CD14-positive monocyte (primary cell): ENCODE measurements around the gene DNAJB8. TPM values are rescaled to one million over a fixed set of nuclear protein-coding genes. Genes with fewer than 3 reads are reported as not detected.

Experiments used
- DNase-seq, 3 donors: peaks; one replicate each; pipeline ENCODE4 v3.0.0-alpha.2; 2011 to 2022
- H2AFZ ChIP-seq: 2 replicates; pipeline ENCODE4 v1.6.0; 2012; ENCODE audit warnings: mild to moderate bottlenecking, low read depth, low read length, inconsistent platforms; ENCODE audit not compliant: insufficient read depth, poor library complexity, severe bottlenecking
- H3K27ac ChIP-seq, 2 donors: 1 replicate in 1 of 2; 2 replicates in 1 of 2; pipeline ENCODE4 v1.5.1; 2012 to 2013; ENCODE audit warnings: low read length in 2 of 2, control low read depth in 1 of 2, inconsistent platforms in 1 of 2, low read depth in 1 of 2, mild to moderate bottlenecking in 1 of 2
- H3K27me3 ChIP-seq, 2 donors: one replicate each; pipeline versions ENCODE4 v1.6.0 to v1.6.1; 2011 to 2013; ENCODE audit warnings: low read length in 2 of 2; ENCODE audit not compliant: control insufficient read depth in 2 of 2, insufficient read depth in 2 of 2
- H3K36me3 ChIP-seq, 2 donors: replicated peaks in 1 of 2; 1 replicate in 1 of 2; 2 replicates in 1 of 2; pipeline versions ENCODE4 v1.5.1 to v1.6.1; 2012 to 2013; ENCODE audit warnings: low read length in 2 of 2, control low read depth in 1 of 2, inconsistent platforms in 1 of 2, mild to moderate bottlenecking in 1 of 2; ENCODE audit not compliant: insufficient read depth in 2 of 2, control insufficient read depth in 1 of 2
- H3K4me1 ChIP-seq, 2 donors: 1 replicate in 1 of 2; 2 replicates in 1 of 2; pipeline versions ENCODE4 v1.5.1 to v1.6.1; 2012 to 2013; ENCODE audit warnings: low read length in 2 of 2, control low read depth in 1 of 2, inconsistent platforms in 1 of 2, mild to moderate bottlenecking in 1 of 2, moderate library complexity in 1 of 2; ENCODE audit not compliant: insufficient read depth in 2 of 2, control insufficient read depth in 1 of 2
- H3K4me2 ChIP-seq: replicated peaks from 2 replicates; pipeline ENCODE3; 2012; ENCODE audit warnings: low read length, moderate library complexity, mild to moderate bottlenecking; ENCODE audit not compliant: poor library complexity, severe bottlenecking; ENCODE audit errors: extremely low read depth
- H3K4me3 ChIP-seq, 3 experiments: fragments of 200-600 bp in 1 of 3; sonication (generic) in 1 of 3; replicated peaks in 1 of 3; 1 replicate in 2 of 3; 2 replicates in 1 of 3; pipeline ENCODE4 v1.5.1; 2011 to 2013; ENCODE audit warnings: low read length in 3 of 3, mild to moderate bottlenecking in 3 of 3, control low read depth in 2 of 3, low read depth in 2 of 3, inconsistent platforms in 1 of 3, moderate library complexity in 1 of 3
- H3K79me2 ChIP-seq: 2 replicates; pipeline ENCODE4 v1.6.0; 2012; ENCODE audit warnings: mild to moderate bottlenecking, control low read depth, inconsistent platforms, low read length, moderate library complexity; ENCODE audit not compliant: insufficient read depth
- H3K9ac ChIP-seq: 2 replicates; pipeline ENCODE4 v1.6.0; 2017; ENCODE audit warnings: low read length, mild to moderate bottlenecking; ENCODE audit not compliant: insufficient read depth, poor library complexity, severe bottlenecking
- H3K9me3 ChIP-seq, 2 donors: replicated peaks in 1 of 2; 1 replicate in 1 of 2; 2 replicates in 1 of 2; pipeline versions ENCODE4 v1.5.1 to v1.6.1; 2012 to 2013; ENCODE audit warnings: low read length in 2 of 2, control low read depth in 1 of 2; ENCODE audit not compliant: control insufficient read depth in 1 of 2, insufficient read depth in 1 of 2
- H4K20me1 ChIP-seq: 2 replicates; pipeline ENCODE4 v1.6.0; 2012; ENCODE audit warnings: mild to moderate bottlenecking, low read length, control low read depth, moderate library complexity; ENCODE audit not compliant: insufficient read depth
- H3K27ac Mint-ChIP-seq, 7 donors: one replicate each; pipeline ENCODE4 v1.8.0; 2020; ENCODE audit warnings: mild to moderate bottlenecking in 7 of 7, mixed read lengths in 7 of 7, moderate library complexity in 6 of 7, inconsistent platforms in 2 of 7
- H3K27me3 Mint-ChIP-seq, 3 donors: one replicate each; pipeline ENCODE4 v1.8.0; 2021 to 2022; ENCODE audit warnings: low read depth in 3 of 3, mild to moderate bottlenecking in 3 of 3, mixed read lengths in 3 of 3, moderate library complexity in 3 of 3, inconsistent platforms in 1 of 3
- H3K36me3 Mint-ChIP-seq, 2 donors: one replicate each; pipeline ENCODE4 v1.8.0; 2020; ENCODE audit warnings: mixed read lengths in 2 of 2, inconsistent platforms in 1 of 2, mild to moderate bottlenecking in 1 of 2
- H3K4me1 Mint-ChIP-seq: one replicate; pipeline ENCODE4 v1.8.0; 2020; ENCODE audit warnings: mild to moderate bottlenecking, mixed read lengths
- H3K4me3 Mint-ChIP-seq, 2 donors: one replicate each; pipeline ENCODE4 v1.8.0; 2020; ENCODE audit warnings: mild to moderate bottlenecking in 2 of 2, mixed read lengths in 2 of 2, moderate library complexity in 1 of 2
- H3K9me3 Mint-ChIP-seq, 7 donors: one replicate each; pipeline ENCODE4 v1.8.0; 2020 to 2022; ENCODE audit warnings: mixed read lengths in 7 of 7, mild to moderate bottlenecking in 6 of 7, moderate library complexity in 6 of 7, inconsistent platforms in 2 of 7
- WGBS: methylation state at CpG from one replicate; pipeline ENCODE4 v1.1.5; 2013; ENCODE audit warnings: missing lambda C conversion rate; ENCODE audit not compliant: insufficient coverage; 5-methylcytosine and 5-hydroxymethylcytosine counted together
- intact Hi-C, 2 donors: fragments of 100-400 bp; cut with micrococcal nuclease; formaldehyde crosslinking; loops; one replicate each; pipeline versions ENCODE4 v1.15.0 to v1.15.1; 2023
- polyA plus RNA-seq, 3 donors: library from polyadenylated mRNA; depleted of rRNA in 1 of 3; unstranded in 2 of 3; stranded (reverse) in 1 of 3; fragments of 300-500 nt in 2 of 3; fragments of >200 nt in 1 of 3; fragmentation: Illumina TruSeq in 2 of 3; gene quantifications; 1 replicate in 2 of 3; 2 replicates in 1 of 3; pipeline ENCODE4 v1.2.3, GENCODE V29; 2012 to 2021
- TF ChIP-seq, protein P1 (sequence below): fragments of 200-600 bp; IDR thresholded peaks from one replicate; pipeline ENCODE4 v1.8.0; 2022; ENCODE audit warnings: antibody characterized with exemption, mild to moderate bottlenecking

Gene DNAJB8
- polyA plus RNA-seq, 3 donors: not detected

- Histone ChIP-seq H3K4me2 (no peak overlapping the region), H3K79me2 (no peaks in the 10 kb centered on the region), H3K27ac (no peak overlapping the region), H3K4me3 (no peak overlapping the region), H3K4me1 (no peaks in the 10 kb centered on the region), H3K27me3 (peaks cover 0 to 12% of the 10 kb centered on the region in 2 donors), H4K20me1 (no peaks in the 10 kb centered on the region), H3K36me3 (no peaks in the 10 kb centered on the region), H2AFZ (no peak overlapping the region), H3K9me3 (no peaks in the 10 kb centered on the region), H3K9ac (no peak overlapping the region)
- intact Hi-C loops: no loop called here
- H3K36me3 Mint-ChIP-seq: no peaks in the 10 kb centered on the region
- no peak overlapping the region for H3K4me3 Mint-ChIP-seq
- H3K9me3 Mint-ChIP-seq: peaks cover 0 to 3% (median 0%) of the 10 kb centered on the region in 7 donors
- TF ChIP-seq, protein P1, sequence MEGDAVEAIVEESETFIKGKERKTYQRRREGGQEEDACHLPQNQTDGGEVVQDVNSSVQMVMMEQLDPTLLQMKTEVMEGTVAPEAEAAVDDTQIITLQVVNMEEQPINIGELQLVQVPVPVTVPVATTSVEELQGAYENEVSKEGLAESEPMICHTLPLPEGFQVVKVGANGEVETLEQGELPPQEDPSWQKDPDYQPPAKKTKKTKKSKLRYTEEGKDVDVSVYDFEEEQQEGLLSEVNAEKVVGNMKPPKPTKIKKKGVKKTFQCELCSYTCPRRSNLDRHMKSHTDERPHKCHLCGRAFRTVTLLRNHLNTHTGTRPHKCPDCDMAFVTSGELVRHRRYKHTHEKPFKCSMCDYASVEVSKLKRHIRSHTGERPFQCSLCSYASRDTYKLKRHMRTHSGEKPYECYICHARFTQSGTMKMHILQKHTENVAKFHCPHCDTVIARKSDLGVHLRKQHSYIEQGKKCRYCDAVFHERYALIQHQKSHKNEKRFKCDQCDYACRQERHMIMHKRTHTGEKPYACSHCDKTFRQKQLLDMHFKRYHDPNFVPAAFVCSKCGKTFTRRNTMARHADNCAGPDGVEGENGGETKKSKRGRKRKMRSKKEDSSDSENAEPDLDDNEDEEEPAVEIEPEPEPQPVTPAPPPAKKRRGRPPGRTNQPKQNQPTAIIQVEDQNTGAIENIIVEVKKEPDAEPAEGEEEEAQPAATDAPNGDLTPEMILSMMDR: no peak
- H3K27ac Mint-ChIP-seq: peak overlapping the region in 1 of 7 donors; percentile 19
- WGBS: 95% methylated on average over 9 of the region's 9 CpGs
- H3K4me1 Mint-ChIP-seq: no peaks in the 10 kb centered on the region
- DNase-seq: no peak
- H3K27me3 Mint-ChIP-seq: peaks cover 17 to 39% (median 25%) of the 10 kb centered on the region in 3 donors
Observed at GRCh38 chr3:128459461-128459820, 7.2 kb downstream of the DNAJB8 start.

- H3K79me2 ChIP-seq: no peaks in the 10 kb centered on the region
- TF ChIP-seq, protein P1: no peak
- H2AFZ ChIP-seq: no peak overlapping the region
- no peak overlapping the region for H3K4me2 ChIP-seq
- H3K27ac ChIP-seq: no peak overlapping the region
- 83% methylated on average over 16 of the region's 18 CpGs for WGBS
- no peak overlapping the region for H3K4me3 ChIP-seq
- H3K9me3 ChIP-seq: no peaks in the 10 kb centered on the region
- Mint-ChIP-seq H3K36me3 (no peaks in the 10 kb centered on the region), H3K4me3 (no peak overlapping the region), H3K4me1 (no peaks in the 10 kb centered on the region), H3K9me3 (peaks cover 0 to 5% (median 0%) of the 10 kb centered on the region in 7 donors), H3K27me3 (peaks cover 20 to 44% (median 30%) of the 10 kb centered on the region in 3 donors), H3K27ac (peak overlapping the region in 1 of 7 donors; percentile 3)
- H3K9ac ChIP-seq: no peak overlapping the region
- no peaks in the 10 kb centered on the region for H3K4me1 ChIP-seq
- DNase-seq: no peak
- H3K36me3 ChIP-seq: no peaks in the 10 kb centered on the region
- no peaks in the 10 kb centered on the region for H4K20me1 ChIP-seq
- H3K27me3 ChIP-seq: peaks cover 0 to 17% of the 10 kb centered on the region in 2 donors
- intact Hi-C loops: no loop called here
Observed at GRCh38 chr3:128458746-128459460, 7.8 kb downstream of the DNAJB8 start.
